HG02759 (cell line): ENCODE results near the gene ADGRG3.

Experiments used
- ATAC-seq: cut with Tn5 transposase; IDR thresholded peaks from one replicate; pipeline ENCODE4 v1.9.1; 2021; ENCODE audit warnings: mild to moderate bottlenecking, moderate library complexity; ENCODE audit not compliant: unreplicated experiment

ADGRG3 gene

DNA sequence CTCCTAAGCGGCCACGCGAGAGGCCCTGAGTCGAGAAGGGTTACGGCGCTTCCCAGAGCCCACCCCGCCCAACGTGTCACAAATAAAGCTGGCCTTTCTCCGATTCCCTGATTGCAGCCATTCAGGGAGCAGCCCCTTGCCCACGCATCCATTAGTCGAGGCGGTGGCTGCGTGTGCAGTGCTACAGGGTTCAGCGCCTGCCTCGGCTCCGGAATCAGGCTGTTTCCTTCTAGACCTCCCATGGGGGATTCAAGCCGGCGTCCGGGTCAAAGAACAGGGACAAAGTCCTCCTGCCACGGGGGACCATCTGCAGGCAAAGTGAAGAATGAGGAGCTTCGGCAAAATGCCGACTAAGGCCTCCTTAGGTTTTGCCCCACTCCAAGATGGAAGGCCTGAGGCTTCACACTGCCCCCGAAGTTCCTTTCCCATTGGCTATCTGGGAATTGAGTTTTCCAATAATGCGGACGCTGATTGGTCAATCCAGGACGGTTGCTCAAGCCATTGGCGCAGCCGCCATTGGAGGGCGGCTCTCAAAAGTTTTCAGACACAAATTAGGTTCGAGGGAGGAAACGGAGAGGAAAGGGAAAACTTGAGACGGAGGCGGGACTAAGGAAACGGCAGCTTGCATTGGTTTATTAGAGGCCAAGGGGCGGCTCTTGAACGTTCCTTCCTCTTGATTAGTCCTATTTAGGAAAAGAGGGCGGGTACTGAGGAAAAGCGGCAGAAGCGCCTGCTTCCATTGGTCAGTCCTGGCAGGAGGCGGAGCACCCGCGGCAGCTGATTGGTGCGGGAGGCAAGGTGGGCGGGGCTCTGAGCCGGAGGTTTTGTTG lies 67.0 kb downstream of the ADGRG3 start:
- peak; percentile 89 for ATAC-seq

GRCh38 chr16:57735755-57736418 lies 67.8 kb downstream of the ADGRG3 start, which contains the start of gene KATNB1:
Gene KATNB1, plus strand, starts transcription at chr16:57735770. Its CDS starts 1,474 bp downstream, at chr16:57737244.
- no peak for ATAC-seq

- no peak for ATAC-seq
Measured at GRCh38 chr16:57736419-57737351, 68.6 kb downstream of the ADGRG3 start.

GRCh38 chr16:57738844-57739243 lies 70.7 kb downstream of the ADGRG3 start:
- ATAC-seq, result no peak
